ENCODE results near the gene MRPL55.

The MRPL55 gene

GRCh38 chr1:228084325-228084724 is 24.8 kb downstream of the MRPL55 start:
- no peak for DNase-seq (ENCODE audit: low read depth in 2 of 2)

GRCh38 chr1:228083871-228084278 is 25.2 kb downstream of the MRPL55 start:
- no peak for DNase-seq (ENCODE audit: low read depth in 2 of 2)

GRCh38 chr1:228082918-228083870 is 25.9 kb downstream of the MRPL55 start:
- DNase-seq (ENCODE audit: low read depth in 2 of 2), result no peak

DNA sequence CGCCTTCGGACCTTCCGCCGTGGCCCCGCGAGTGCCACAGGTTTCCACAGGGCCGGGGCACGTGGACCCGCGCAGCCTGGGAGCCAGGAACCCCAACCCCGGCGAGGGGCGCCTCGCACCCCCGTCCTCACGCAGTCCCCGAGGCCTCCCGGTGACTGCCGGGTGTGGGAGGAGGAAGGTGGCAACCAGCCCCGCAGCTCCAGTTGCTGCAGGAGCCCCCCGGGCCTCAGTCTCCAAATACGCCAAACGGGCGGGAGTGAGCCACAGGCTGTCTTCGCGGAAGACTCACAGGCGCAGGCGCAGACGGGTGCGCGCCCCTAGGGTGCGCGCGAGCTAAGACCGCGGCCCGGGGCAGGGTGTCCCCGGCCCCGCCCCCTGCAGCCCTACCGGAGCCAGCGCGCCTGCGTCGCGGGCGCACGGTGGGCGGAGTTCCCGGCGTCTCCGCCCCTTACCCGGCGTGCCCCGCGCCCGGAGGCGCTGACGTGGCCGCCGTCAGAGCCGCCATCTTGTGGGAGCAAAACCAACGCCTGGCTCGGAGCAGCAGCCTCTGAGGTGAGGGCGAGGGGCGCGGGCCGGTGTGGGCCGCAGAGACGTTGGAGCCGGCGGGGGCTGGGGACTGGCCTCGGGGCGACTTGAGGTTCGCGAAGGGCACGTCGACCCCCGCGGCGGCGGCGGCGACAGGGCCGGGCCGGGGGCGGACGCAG is 26.7 kb downstream of the MRPL55 start, which contains the start of gene ARF1:
TSS of gene ARF1 (plus strand) at position 495 of the 704 bp plus-strand sequence. CDS start 14,407 bp downstream, outside the sequence.
- peak; percentile 81 to 91 for DNase-seq (ENCODE audit: low read depth in 2 of 2)

- no peak for DNase-seq (ENCODE audit: low read depth in 2 of 2)
Measured at GRCh38 chr1:228081578-228082213, 27.4 kb downstream of the MRPL55 start.

GRCh38 chr1:228081144-228081543 is 28.0 kb downstream of the MRPL55 start:
- DNase-seq (ENCODE audit: low read depth in 2 of 2), result no peak

DNA sequence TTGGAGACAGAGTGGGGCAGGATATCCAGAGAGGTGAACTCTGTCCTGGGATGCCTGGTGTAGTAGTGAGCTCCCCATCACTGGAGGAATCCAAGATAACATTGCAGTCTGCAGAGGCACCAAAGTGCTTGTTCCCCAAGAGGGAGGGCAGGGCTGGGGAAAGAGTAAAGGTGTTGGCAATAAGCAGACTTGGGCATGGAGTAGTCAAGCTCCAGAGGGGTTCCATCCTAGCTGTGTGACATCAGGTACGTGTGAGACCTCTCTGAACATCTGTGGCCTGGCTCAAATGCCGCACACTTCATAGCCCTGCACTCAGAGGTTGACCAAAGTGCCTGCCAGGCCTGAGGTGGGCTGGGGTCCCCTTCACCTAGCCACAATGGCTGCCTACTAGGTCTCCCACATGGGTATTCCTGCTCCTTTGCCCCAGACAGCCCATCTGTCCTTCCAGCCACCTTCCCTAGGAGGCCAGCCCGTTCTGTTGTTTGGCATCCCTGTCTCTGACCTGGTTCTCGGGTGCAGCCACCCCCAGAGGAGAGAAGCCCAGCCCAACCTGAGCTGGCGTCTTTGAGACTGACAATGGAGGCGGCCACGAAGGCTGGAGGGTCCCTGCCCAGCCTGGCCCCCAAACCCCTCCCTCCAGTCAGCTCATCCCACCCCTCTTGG is 29.4 kb downstream of the MRPL55 start:
- DNase-seq (ENCODE audit: low read depth in 2 of 2), result no peak

DNA sequence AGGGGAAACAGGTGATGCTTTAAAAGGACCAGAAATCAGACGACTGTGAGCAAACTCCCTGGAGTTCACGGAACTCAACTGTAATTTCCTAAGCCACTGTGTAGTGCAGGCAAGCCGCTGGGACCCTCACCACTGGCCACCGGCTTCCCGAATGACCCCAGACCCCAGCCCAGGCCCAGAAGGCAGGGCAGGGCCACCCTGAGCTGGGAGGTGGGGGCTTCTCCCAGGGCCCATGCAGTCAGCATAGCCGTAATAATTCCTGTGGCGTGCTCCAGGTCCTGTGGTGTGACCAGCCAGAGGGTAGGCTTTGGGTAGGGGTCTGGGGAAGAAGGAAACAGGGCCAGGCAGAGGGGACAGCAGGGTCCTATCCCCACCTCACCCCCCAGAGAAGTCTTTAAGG is 30.1 kb downstream of the MRPL55 start:
- no peak for DNase-seq (ENCODE audit: low read depth in 2 of 2)

GRCh38 chr1:228077565-228078330 is 31.4 kb downstream of the MRPL55 start:
- DNase-seq (ENCODE audit: low read depth in 2 of 2), result no peak

GRCh38 chr1:228076796-228077430 is 32.2 kb downstream of the MRPL55 start:
- DNase-seq (ENCODE audit: low read depth in 2 of 2), result no peak

- no peak for DNase-seq (ENCODE audit: low read depth in 2 of 2)
Measured at GRCh38 chr1:228075801-228076271, 33.3 kb downstream of the MRPL55 start.

GRCh38 chr1:228074954-228075730 is 34.0 kb downstream of the MRPL55 start:
- DNase-seq (ENCODE audit: low read depth in 2 of 2), result no peak

DNA sequence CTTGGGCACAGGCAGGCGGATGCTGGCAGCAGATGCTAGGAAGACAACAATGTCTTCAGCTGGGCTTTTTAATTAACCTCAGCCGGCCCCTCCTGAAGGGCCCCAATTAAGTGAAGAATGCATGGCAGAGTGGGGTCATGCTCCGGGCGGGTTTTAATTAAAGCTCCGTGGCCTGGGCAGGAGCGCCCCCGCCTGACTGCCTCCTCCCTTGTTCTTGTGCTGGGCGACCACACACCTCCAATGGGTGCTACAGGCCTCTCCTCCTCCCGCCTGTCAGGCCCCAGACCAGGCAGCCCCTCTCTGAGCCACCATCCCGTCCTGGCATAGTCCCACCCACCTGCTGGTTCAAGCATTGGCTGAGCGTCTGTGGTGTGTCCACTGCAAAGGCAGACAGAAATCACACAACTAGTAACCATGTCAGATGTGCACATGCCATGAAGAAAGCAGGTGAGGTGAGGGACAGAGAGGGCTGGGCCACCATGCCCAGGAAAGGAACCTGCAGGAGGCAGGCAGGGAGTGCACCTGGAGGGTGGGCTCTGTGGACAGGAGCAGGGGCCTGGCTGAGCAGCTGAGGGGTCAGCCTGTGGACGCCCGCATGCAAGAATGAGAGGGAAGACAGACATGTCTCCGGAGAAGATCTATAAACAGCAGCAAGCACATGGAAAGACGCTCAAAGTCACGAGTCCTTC is 35.1 kb downstream of the MRPL55 start:
- DNase-seq (ENCODE audit: low read depth in 2 of 2), result no peak

DNA sequence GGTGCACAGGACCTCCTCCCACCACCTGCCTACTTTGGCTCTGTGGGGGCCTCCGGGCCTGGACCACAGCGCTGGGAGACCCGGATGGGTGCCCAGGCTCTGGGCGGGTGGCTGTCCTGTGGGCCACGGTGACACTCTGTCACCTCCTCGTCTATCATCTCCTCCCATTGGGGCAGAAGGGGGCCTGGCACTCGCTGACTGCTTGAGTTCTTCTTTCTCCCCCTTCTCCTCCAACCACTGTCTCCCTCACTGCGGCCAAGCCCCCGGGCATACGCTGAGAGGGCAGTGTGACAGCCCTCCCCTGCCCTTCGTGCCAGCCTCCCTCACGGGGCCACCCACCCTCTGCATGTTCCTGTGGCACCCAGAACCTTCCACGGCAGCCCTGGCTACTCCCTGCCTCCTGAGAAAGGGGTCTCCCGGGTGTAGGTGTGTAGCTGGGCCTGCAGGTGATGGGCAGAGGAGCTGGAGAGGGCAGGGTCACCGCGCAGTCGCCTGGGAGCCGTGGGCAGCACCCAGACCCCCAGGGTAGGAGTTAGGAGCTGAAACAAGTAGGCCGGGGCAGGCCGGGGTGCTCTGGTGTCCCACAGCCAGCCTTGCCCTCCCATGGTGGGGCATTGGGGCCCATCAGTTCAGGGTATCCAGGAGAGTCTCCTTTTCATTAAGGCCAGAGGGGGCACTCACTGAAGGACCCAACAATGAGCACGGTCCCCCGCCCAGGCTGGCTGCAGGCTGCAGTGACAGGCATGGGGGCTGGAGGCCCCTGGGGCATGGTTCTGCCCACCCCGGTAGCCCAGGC is 35.8 kb downstream of the MRPL55 start:
- no peak for DNase-seq (ENCODE audit: low read depth in 2 of 2)

DNA sequence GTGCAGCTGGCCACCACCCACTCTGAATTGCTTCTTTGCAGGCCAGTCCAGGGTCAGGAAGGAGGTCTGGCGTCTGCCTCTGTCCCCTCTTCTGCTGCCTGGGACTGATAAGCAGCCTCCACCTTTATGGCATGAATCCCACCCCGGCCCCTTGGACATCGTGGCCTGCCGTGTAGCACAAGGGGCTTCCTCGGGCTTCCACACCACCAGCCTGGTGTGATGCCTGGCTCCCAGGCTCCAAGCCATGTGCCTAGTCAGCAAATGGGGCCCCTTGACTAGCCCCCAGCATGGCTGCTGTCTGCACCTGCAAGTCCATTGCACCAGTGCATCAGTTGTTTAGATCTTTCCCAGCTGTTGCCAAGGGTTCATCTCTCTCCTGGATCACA is 36.4 kb downstream of the MRPL55 start:
- DNase-seq (ENCODE audit: low read depth in 2 of 2), result no peak

GRCh38 chr1:228071839-228072657 is 37.1 kb downstream of the MRPL55 start:
- DNase-seq (ENCODE audit: low read depth in 2 of 2), result no peak

DNA sequence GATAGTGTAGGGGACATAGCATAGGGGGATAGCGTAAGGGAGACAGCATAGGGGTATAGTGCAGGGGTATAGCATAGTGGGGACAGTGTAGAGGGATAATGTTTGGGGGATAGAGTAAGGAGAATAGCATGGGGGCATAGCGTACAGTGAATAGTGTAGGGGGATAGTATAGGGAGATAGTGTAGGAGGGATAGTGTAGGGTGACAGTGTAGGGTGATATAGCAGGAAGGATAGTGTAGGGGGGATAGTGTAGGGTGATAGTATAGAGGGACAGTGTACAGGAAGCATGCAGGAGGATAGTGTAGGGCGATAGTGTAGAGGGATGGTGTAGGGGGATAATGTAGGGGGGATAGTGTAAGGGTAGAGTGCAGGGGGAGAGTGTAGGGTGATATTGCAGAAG is 38.2 kb downstream of the MRPL55 start:
- DNase-seq (ENCODE audit: low read depth in 2 of 2), result no peak

All from stimulated activated CD8-positive, alpha-beta memory T cell treated with anti-CD3 and anti-CD28 coated beads, Interleukin-15, amount 100 ng/mL, for 4 hours (primary cell).